ENCODE results near the gene CTBP2. TPM values are rescaled to one million over a fixed set of nuclear protein-coding genes. Genes with fewer than 3 reads are reported as not detected.

CTBP2 gene
- total RNA-seq = 84.7 and 101 TPM in 2 replicates

DNA sequence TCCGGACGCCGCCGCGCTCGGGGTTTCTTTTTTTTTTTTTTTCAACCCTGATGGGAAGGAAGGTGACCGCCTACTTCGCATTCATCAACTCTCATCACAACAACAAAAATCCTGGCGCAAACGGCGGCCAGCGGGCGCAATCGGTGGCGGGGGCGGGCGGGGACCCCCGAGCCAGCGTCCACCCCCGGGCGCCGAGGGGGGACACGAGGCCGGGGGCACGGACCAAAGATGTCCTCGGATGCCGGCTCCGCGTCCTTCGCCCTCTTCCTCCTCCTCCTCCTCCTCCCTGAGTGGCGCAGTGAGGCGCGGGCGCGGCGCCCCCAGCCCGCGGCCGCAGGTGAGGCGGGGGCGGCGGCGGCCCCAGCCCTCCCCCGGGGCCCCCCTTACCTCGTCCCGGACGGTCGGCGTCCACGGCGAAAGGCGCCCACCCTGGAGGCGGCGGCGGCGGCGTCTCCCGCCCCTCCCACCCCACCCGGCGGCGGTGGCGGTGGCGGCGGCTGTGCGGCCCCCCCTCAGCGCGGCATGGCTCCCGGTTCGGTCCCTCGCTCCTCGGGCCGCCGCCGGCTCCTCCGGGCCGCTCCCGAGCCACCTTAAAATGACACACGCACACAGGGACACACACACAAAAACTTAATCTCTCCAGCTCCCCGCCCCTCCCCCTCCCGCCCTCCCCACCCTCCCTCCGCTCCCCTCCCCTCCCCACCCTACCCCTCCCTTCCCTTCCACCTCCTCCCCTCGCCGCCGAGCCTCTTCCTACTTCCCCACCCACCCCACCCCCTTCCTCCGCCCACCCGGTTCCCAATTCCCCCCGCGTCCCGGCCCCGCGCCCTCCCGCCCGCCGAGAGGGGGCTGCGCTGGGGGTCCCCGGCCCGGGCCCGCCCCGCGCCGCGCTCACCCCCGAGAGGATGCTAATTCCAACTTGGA lies at the start of gene CTBP2:
Gene CTBP2, minus strand, starts transcription at position 632 of the 924 bp plus-strand sequence.

DNA sequence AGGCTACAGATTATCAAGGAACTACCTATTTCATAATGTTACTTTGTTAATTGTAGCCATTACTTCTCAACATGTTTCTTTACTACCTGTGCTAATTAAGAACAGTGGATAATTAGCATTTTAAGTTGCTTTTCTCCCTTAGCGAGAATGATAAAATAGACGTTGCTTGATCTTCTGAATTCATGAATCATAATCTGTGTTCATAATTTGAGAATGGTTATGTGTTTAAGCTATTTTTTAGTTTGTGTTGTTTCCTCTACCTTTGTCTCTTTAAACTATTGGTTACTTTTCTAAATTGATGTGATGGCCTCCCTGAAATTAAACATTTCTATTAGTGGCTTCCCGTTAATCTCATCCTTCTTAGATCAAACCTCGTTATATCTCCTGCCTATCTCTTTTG lies 218.5 kb downstream of the CTBP2 start, which contains the start of gene ZRANB1:
Gene ZRANB1, plus strand, starts transcription at position 301 of the 400 bp plus-strand sequence. CDS start 371 bp downstream, outside the sequence.

Other genes with a start within 250 kb of the CTBP2 start
- 25.7 and 30.1 TPM in 2 replicates for gene ZRANB1, start 218.4 kb downstream of the CTBP2 start, total RNA-seq